ENCODE results near the gene SLC8A1.

DNA sequence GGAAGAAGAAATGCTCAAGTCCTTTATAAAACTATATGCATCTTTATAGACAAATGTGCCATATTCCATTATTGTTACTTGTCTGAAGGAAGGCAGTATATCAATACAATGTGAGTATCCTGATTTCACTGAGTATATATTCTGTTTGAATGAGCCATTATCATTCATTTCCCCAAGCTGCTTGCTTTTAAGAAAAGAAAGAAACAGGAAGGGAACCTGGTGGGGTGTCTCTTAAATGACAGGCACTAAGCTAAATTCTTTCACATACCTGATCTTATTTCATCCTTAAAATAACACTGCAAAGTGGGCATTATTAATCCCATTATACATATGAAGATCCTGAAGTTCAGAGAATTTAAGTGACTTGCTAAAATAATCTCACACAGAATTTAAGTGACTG lies 307.9 kb downstream of the SLC8A1 start:
- TF ChIP-seq, protein P1, sequence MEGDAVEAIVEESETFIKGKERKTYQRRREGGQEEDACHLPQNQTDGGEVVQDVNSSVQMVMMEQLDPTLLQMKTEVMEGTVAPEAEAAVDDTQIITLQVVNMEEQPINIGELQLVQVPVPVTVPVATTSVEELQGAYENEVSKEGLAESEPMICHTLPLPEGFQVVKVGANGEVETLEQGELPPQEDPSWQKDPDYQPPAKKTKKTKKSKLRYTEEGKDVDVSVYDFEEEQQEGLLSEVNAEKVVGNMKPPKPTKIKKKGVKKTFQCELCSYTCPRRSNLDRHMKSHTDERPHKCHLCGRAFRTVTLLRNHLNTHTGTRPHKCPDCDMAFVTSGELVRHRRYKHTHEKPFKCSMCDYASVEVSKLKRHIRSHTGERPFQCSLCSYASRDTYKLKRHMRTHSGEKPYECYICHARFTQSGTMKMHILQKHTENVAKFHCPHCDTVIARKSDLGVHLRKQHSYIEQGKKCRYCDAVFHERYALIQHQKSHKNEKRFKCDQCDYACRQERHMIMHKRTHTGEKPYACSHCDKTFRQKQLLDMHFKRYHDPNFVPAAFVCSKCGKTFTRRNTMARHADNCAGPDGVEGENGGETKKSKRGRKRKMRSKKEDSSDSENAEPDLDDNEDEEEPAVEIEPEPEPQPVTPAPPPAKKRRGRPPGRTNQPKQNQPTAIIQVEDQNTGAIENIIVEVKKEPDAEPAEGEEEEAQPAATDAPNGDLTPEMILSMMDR (IDR thresholded peaks at IDR 0.05), result no peak
- TF ChIP-seq POLR2A (IDR thresholded peaks at IDR 0.05) (no peak), EP300 (IDR thresholded peaks at IDR 0.05) (no peak)

All from tibial nerve (tissue), 4 donors.